K562 (cell line): ENCODE measurements around the gene DOCK7. TPM values are rescaled to one million over a fixed set of nuclear protein-coding genes. Genes with fewer than 3 reads are reported as not detected.

Source experiments
- ATAC-seq: fragments of 200-7000 bp; cut with Tn5 transposase; 3 replicates; pipeline ENCODE4 v1.9.1; 2020; ENCODE audit warnings: moderate library complexity
- BruUV-seq: library from RNA; stranded (reverse); fragments of 400-500 nt; replicated peaks from 2 replicates; lab custom pipeline; 2021; lab: Mats Ljungman, UMichigan
- CTCF ChIA-PET: fragments of 300-600 bp; formaldehyde crosslinking; extraction: SDS; loops from one replicate; lab custom pipeline; 2021; ENCODE audit warnings: low intra/inter-chr PET ratio; lab: Yijun Ruan, JAX
- POLR2A ChIA-PET: fragments of 300-600, 350-650 bp; sonication (Branson Sonifier 250); formaldehyde crosslinking; extraction: SDS; loops from one replicate; lab custom pipeline; 2021; ENCODE audit warnings: antibody characterized with exemption, inconsistent platforms; lab: Yijun Ruan, JAX
- DNase-seq, 4 experiments: peaks; one replicate each; pipeline versions ENCODE4 v3.0.0 to v3.0.0-alpha.2; 2011 to 2018; ENCODE audit warnings: low spot score in 3 of 4, mixed read lengths in 3 of 4; ENCODE audit errors: extremely low read depth in 1 of 4
- FAIRE-seq: peaks from 2 replicates; lab custom pipeline; 2011; peaks lifted over from hg19 to GRCh38; lab: Jason Lieb, UNC
- H2AFZ ChIP-seq: 2 replicates; pipeline ENCODE4 v1.6.0; 2011; ENCODE audit warnings: low read depth, low read length, control low read depth, inconsistent platforms
- H3K27ac ChIP-seq: fragments of 200-600 bp; 3 replicates; pipeline ENCODE4 v1.8.0; 2011; ENCODE audit warnings: low read depth, mild to moderate bottlenecking, control low read depth, inconsistent platforms, low read length, moderate library complexity, mixed read lengths; ENCODE audit errors: extremely low read depth
- H3K27me3 ChIP-seq, 2 experiments: fragments of 300-600 bp in 1 of 2; 2 replicates in 1 of 2; 3 replicates in 1 of 2; pipeline versions ENCODE4 v1.6.0 to v1.8.0; 2011; ENCODE audit warnings: inconsistent platforms in 2 of 2, low read length in 2 of 2, mild to moderate bottlenecking in 1 of 2, mixed read lengths in 1 of 2, moderate library complexity in 1 of 2; ENCODE audit not compliant: control insufficient read depth in 2 of 2, insufficient read depth in 2 of 2
- H3K36me3 ChIP-seq: fragments of 300-600 bp; 3 replicates; pipeline ENCODE4 v1.8.0; 2011; ENCODE audit warnings: mild to moderate bottlenecking, low read length, inconsistent platforms; ENCODE audit not compliant: control insufficient read depth, insufficient read depth
- H3K4me1 ChIP-seq, 2 experiments: fragments of 200-600 bp in 1 of 2; replicated peaks in 1 of 2; 2 replicates in 1 of 2; 3 replicates in 1 of 2; pipeline versions ENCODE4 v1.5.1 to v1.8.0; 2011; ENCODE audit warnings: inconsistent platforms in 2 of 2, low read length in 2 of 2, mild to moderate bottlenecking in 1 of 2, mixed read lengths in 1 of 2, moderate library complexity in 1 of 2; ENCODE audit not compliant: control insufficient read depth in 2 of 2, insufficient read depth in 2 of 2
- H3K4me2 ChIP-seq: 2 replicates; pipeline ENCODE4 v1.6.1; 2011; ENCODE audit warnings: low read length, control low read depth, inconsistent platforms, mixed read lengths; ENCODE audit not compliant: insufficient read depth
- H3K4me3 ChIP-seq: fragments of 200-600 bp; sonication (generic), shearing (Covaris generic); 2 replicates; pipeline ENCODE4 v1.5.1; 2016; ENCODE audit warnings: control low read depth, inconsistent platforms
- H3K79me2 ChIP-seq: fragments of 200-600 bp; 3 replicates; pipeline ENCODE4 v1.8.0; 2011; ENCODE audit warnings: low read length, inconsistent platforms; ENCODE audit not compliant: control insufficient read depth, insufficient read depth
- H3K9ac ChIP-seq, 2 experiments: 2 replicates each; pipeline versions ENCODE4 v1.6.0 to v1.6.1; 2011; ENCODE audit warnings: low read depth in 2 of 2, low read length in 2 of 2, control low read depth in 1 of 2, inconsistent platforms in 1 of 2, mild to moderate bottlenecking in 1 of 2, mixed read lengths in 1 of 2; ENCODE audit not compliant: insufficient read depth in 1 of 2
- H3K9me1 ChIP-seq: one replicate; pipeline ENCODE4 v1.6.0; 2011; ENCODE audit warnings: inconsistent platforms, mild to moderate bottlenecking, low read length, moderate library complexity; ENCODE audit not compliant: control insufficient read depth, insufficient read depth
- H3K9me3 ChIP-seq: replicated peaks from 2 replicates; pipeline ENCODE4 v1.5.1; 2011; ENCODE audit warnings: low read depth, low read length, inconsistent platforms; ENCODE audit not compliant: control insufficient read depth, insufficient read depth
- H4K20me1 ChIP-seq: replicated peaks from 2 replicates; pipeline ENCODE4 v1.6.1; 2011; ENCODE audit warnings: low read length, inconsistent platforms, mixed read lengths; ENCODE audit not compliant: control insufficient read depth, insufficient read depth
- ARID1B ChIP-seq: fragments of 450-650 bp; IDR thresholded peaks from 2 replicates; pipeline ENCODE4 v1.6.1; 2016; ENCODE audit warnings: antibody characterized with exemption, mild to moderate bottlenecking, inconsistent platforms
- CBFA2T2 ChIP-seq: fragments of 450-650 bp; conservative IDR thresholded peaks from 2 replicates; pipeline ENCODE4 v1.6.1; 2017; ENCODE audit warnings: mild to moderate bottlenecking
- CBFA2T3 ChIP-seq: fragments of 450-650 bp; IDR thresholded peaks from 2 replicates; pipeline ENCODE4 v1.6.1; 2017
- CHD2 ChIP-seq: IDR thresholded peaks from 2 replicates; pipeline ENCODE4 v1.6.1; 2011; ENCODE audit warnings: low read depth, low read length
- DPF2 ChIP-seq: fragments of 450-650 bp; IDR thresholded peaks from 2 replicates; pipeline ENCODE4 v1.6.1; 2016
- EGR1 ChIP-seq: fragments of 450-650 bp; conservative IDR thresholded peaks from 2 replicates; pipeline ENCODE4 v1.6.1; 2017; ENCODE audit warnings: mild to moderate bottlenecking
- HDGF ChIP-seq: fragments of 450-650 bp; IDR thresholded peaks from 2 replicates; pipeline ENCODE4 v1.6.1; 2016
- HNRNPL ChIP-seq: fragments of 200-400 bp; formaldehyde crosslinking; IDR thresholded peaks from 2 replicates; pipeline ENCODE4 v1.6.1; 2017; ENCODE audit warnings: low read depth, mild to moderate bottlenecking, low read length
- KDM1A ChIP-seq, 2 experiments: fragments of 450-650 bp; IDR thresholded peaks; 2 replicates each; pipeline ENCODE4 v1.6.1; 2016; ENCODE audit warnings: mild to moderate bottlenecking in 2 of 2
- KLF16 ChIP-seq: IDR thresholded peaks from 2 replicates; pipeline ENCODE4 v1.6.1; 2016; ENCODE audit warnings: antibody characterized with exemption
- L3MBTL2 ChIP-seq: fragments of 450-650 bp; IDR thresholded peaks from 2 replicates; pipeline ENCODE4 v1.6.1; 2016; ENCODE audit warnings: mild to moderate bottlenecking, moderate library complexity
- MEF2D ChIP-seq: conservative IDR thresholded peaks from 2 replicates; pipeline ENCODE4 v1.6.1; 2016; ENCODE audit warnings: low read depth, missing genetic modification characterization, missing compliant biosample characterization
- NCOR1 ChIP-seq: fragments of 450-650 bp; IDR thresholded peaks from 2 replicates; pipeline ENCODE4 v1.6.1; 2016; ENCODE audit warnings: mild to moderate bottlenecking, moderate library complexity
- NFE2 ChIP-seq: IDR thresholded peaks from 2 replicates; pipeline ENCODE4 v1.6.1; 2014; ENCODE audit warnings: antibody characterized with exemption, low read depth
- POLR2G ChIP-seq: fragments of 200-400 bp; formaldehyde crosslinking; IDR thresholded peaks from 2 replicates; pipeline ENCODE4 v1.6.1; 2017; ENCODE audit warnings: low read depth, mild to moderate bottlenecking, antibody characterized with exemption, low read length, moderate library complexity
- SOX6 ChIP-seq: fragments of 450-650 bp; IDR thresholded peaks from 2 replicates; pipeline ENCODE4 v1.6.1; 2014; ENCODE audit warnings: mild to moderate bottlenecking
- TCF3 ChIP-seq: sonication (generic); formaldehyde crosslinking; IDR thresholded peaks from 2 replicates; pipeline ENCODE4 v1.4.0; 2020; ENCODE audit warnings: mild to moderate bottlenecking, missing genetic modification reagents
- TEAD4 ChIP-seq, 2 experiments: sonication (generic) in 1 of 2; formaldehyde crosslinking in 1 of 2; IDR thresholded peaks; 2 replicates each; pipeline versions ENCODE4 v1.6.1 to v1.8.0; 2012 to 2022; ENCODE audit warnings: borderline replicate concordance in 1 of 2, inconsistent platforms in 1 of 2, low read length in 1 of 2, mild to moderate bottlenecking in 1 of 2, missing genetic modification reagents in 1 of 2
- TRIM24 ChIP-seq, 2 experiments: fragments of 450-650 bp; IDR thresholded peaks; 2 replicates each; pipeline ENCODE4 v1.6.1; 2016
- ZNF146 ChIP-seq: IDR thresholded peaks from one replicate; pipeline ENCODE4 v1.6.1; 2018; ENCODE audit warnings: missing compliant biosample characterization; ENCODE audit not compliant: unreplicated experiment
- ZNF583 ChIP-seq: fragments of 250-450 bp; sonication (Bioruptor Pico); IDR thresholded peaks from 2 replicates; pipeline ENCODE4 v1.4.0; 2020
- ZNF668 ChIP-seq: fragments of 250-450 bp; sonication (Bioruptor Pico); IDR thresholded peaks from 2 replicates; pipeline ENCODE4 v1.8.0; 2022; ENCODE audit warnings: mild to moderate bottlenecking, inconsistent platforms
- ZNF780A ChIP-seq: fragments of 250-450 bp; sonication (Bioruptor Pico); IDR thresholded peaks from 2 replicates; pipeline ENCODE4 v1.5.0; 2021; ENCODE audit warnings: mild to moderate bottlenecking
- WGBS: fragments of 100-300 bp; shearing (Covaris generic); methylation state at CpG from one replicate; pipeline ENCODE4 v1.1.6; 2016; ENCODE audit warnings: low coverage, mixed read lengths; ENCODE audit not compliant: insufficient coverage; ENCODE audit errors: missing lambda C conversion rate; 5-methylcytosine and 5-hydroxymethylcytosine counted together
- in situ Hi-C: fragments of 300-500 bp; cut with MboI; formaldehyde crosslinking; loops from 4 replicates; pipeline ENCODE4 v1.15.0; 2018; ENCODE audit warnings: inconsistent platforms, mixed read lengths
- intact Hi-C: fragments of 100-400 bp; cut with micrococcal nuclease; formaldehyde crosslinking; loops from 2 replicates; pipeline ENCODE4 v1.14.2; 2022
- polyA plus RNA-seq, 8 experiments: library from polyadenylated mRNA; depleted of rRNA in 4 of 8; stranded (reverse) in 5 of 8; unstranded in 3 of 8; fragments of >200 nt; fragmentation: Nextera tagmentation in 2 of 8; fragmentation: Illumina TruSeq in 1 of 8; extraction: Ambion mirVana in 2 of 8; extraction: Trizol in 1 of 8; gene quantifications; 2 replicates each; pipeline versions ENCODE4 v1.2.1 to v1.2.3, GENCODE V29; 2011 to 2014; ENCODE audit warnings: inconsistent platforms in 1 of 8, missing spikeins in 1 of 8
- total RNA-seq, 7 experiments: library from RNA; depleted of rRNA in 6 of 7; stranded (reverse); fragments of >200 nt in 6 of 7; fragmentation: Illumina TruSeq in 2 of 7; extraction: Trizol in 2 of 7; gene quantifications; 2 replicates each; pipeline versions ENCODE4 v1.2.1 to v1.2.3, GENCODE V29; 2011 to 2021; ENCODE audit warnings: low replicate concordance in 1 of 7
- TF ChIP-seq, protein P1 (sequence below), 2 experiments: fragments of 450-650 bp in 1 of 2; sonication (generic) in 1 of 2; formaldehyde crosslinking in 1 of 2; IDR thresholded peaks in 1 of 2; conservative IDR thresholded peaks in 1 of 2; 2 replicates each; pipeline versions ENCODE4 v1.6.1 to v1.8.1; 2016 to 2023; ENCODE audit warnings: mild to moderate bottlenecking in 2 of 2, moderate library complexity in 2 of 2, inconsistent platforms in 1 of 2, missing genetic modification reagents in 1 of 2
- TF ChIP-seq, protein P2 (sequence below): fragments of 250-450 bp; sonication (Bioruptor Pico); IDR thresholded peaks from 2 replicates; pipeline ENCODE4 v1.6.1; 2021; ENCODE audit warnings: mild to moderate bottlenecking

The DOCK7 gene
- total and polyA plus RNA-seq, 9 of the 15 experiments (the other 6 are each of a cell fraction or from before 2014, with no cell fraction given) = 4.9 to 35.1 (median 12.6) TPM

DNA sequence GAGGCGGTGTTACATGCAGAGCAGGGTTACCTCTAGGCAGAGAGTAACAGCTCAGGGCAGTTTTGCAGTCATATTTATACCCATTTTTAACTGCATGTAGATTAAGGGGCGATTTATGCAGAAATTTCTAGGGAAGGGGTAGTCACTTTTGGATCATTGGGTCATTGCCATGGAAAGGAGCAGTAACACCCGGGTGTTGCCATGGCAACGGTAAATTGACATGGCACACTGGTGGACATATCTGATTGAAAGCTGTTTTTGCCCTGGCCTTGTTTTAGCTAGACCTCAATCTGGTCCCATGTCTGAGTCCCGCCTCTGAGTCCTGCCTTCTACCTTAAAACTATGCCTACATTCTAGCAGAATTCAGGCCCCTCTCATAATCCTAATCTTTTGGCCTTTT is 263.1 kb downstream of the DOCK7 start (continued):
- TF ChIP-seq ZNF583 (CRISPR knock-in tag) = no peak

DNA sequence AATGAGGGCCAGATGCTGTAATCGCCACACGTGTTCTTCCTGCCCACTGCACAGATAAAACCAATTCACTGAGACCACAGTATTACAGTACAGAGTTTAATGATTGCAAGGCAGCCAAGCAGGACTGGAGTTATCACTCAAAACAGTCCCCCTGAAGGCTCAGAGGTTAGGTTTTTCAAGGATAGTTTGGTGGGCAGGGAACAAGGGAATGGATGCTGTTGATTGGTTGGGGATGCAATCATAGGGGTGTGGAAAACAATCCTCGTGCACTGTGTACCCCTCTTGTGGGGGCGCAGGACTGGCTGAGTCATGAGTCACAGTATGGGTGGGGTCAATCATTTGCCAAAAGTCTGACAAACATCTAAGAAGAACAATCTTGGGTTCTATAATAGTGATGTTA is 263.8 kb downstream of the DOCK7 start:
- Histone ChIP-seq H3K79me2 (no peaks in the 10 kb centered on the region), H3K4me1 (peaks cover 0 to 13% of the 10 kb centered on the region in 2 experiments; a peak in 2 of 5 replicates), H3K9me1 (no peaks in the 10 kb centered on the region), H3K27ac (no peak overlapping the region), H3K9ac (no peak overlapping the region), H3K27me3 (peaks cover under 1 to 7% of the 10 kb centered on the region in 2 experiments; a peak in 1 of 5 replicates), H3K4me2 (no peak overlapping the region), H3K9me3 (no peaks in the 10 kb centered on the region), H2AFZ (0 out of 2 replicates have a peak overlapping the region, but pooled peaks have one; percentile 3), H4K20me1 (no peaks in the 10 kb centered on the region), H3K4me3 (no peak overlapping the region), H3K36me3 (no peaks in the 10 kb centered on the region)
- FAIRE-seq (no peak), DNase-seq (peak in 2 of 4 experiments; percentile 12 to 29), ATAC-seq (peak; percentile 82)
- intact Hi-C loops (no loop called here), in situ Hi-C loops (no loop called here)
- ChIA-PET POLR2A (interaction anchor here (0.6 to 2.4 kb wide), 3 partner anchors 8 to 79 kb away, joined by 3 to 7 read pairs (median 6); no protein-coding TSS in a partner anchor), CTCF (no interaction called here)
- WGBS = 2% methylated on average over 4 of the region's 4 CpGs
- BruUV-seq = no TSS peak
- TF ChIP-seq SOX6 (0 out of 2 replicates have a peak, but pooled peaks have one; percentile 21), CBFA2T2 (peak; percentile 30; the same call in 1 of the 2 replicates), CHD2 (no peak), ZNF780A (CRISPR knock-in tag) (no peak), NFE2 (peak; percentile 38; the same call in 1 of the 2 replicates), L3MBTL2 (0 out of 2 replicates have a peak, but pooled peaks have one; percentile 49), HNRNPL (no peak), POLR2G (no peak), EGR1 (peak; percentile 46), ZNF146 (CRISPR knock-in tag) (no peak), MEF2D (tag) (no peak), HDGF (no peak), TRIM24 (IDR thresholded peaks at IDR 0.05) (no peak), NCOR1 (peak; percentile 25; the same call in 1 of the 2 replicates), ZNF668 (no peak), TCF3 (peak; percentile 19; the same call in 1 of the 2 replicates), DPF2 (0 out of 2 replicates have a peak, but pooled peaks have one; percentile 39), KDM1A (IDR thresholded peaks at IDR 0.05) (peak in 1 of 2 experiments; percentile 26; a peak in 1 of 4 replicates), KLF16 (peak; percentile 42; the same call in 1 of the 2 replicates), TEAD4 (IDR thresholded peaks at IDR 0.05; ENCODE audit: low read length) (peak; percentile 50; the same call in 1 of the 2 replicates), TEAD4 (CRISPR knock-in tag; IDR thresholded peaks at IDR 0.05; ENCODE audit: borderline replicate concordance) (no peak), CBFA2T3 (peak; percentile 72), ARID1B (peak; percentile 21; the same call in 1 of the 2 replicates)
- TF ChIP-seq, protein P1, sequence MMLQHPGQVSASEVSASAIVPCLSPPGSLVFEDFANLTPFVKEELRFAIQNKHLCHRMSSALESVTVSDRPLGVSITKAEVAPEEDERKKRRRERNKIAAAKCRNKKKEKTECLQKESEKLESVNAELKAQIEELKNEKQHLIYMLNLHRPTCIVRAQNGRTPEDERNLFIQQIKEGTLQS (IDR thresholded peaks at IDR 0.05) = peak; percentile 26; the same call in 1 of the 2 replicates
- TF ChIP-seq, protein P1 (CRISPR knock-in tag; conservative IDR thresholded peaks at IDR 0.05) = no peak
- TF ChIP-seq, protein P2, sequence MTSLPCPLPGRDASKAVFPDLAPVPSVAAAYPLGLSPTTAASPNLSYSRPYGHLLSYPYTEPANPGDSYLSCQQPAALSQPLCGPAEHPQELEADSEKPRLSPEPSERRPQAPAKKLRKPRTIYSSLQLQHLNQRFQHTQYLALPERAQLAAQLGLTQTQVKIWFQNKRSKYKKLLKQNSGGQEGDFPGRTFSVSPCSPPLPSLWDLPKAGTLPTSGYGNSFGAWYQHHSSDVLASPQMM = no peak
